CD14-positive monocyte (primary cell): Measurements from ENCODE around the gene SNW1. TPM values are rescaled to one million over a fixed set of nuclear protein-coding genes. Genes with fewer than 3 reads are reported as not detected.

Experiments used
- DNase-seq, 3 donors: peaks; one replicate each; pipeline ENCODE4 v3.0.0-alpha.2; 2011 to 2022
- H2AFZ ChIP-seq: 2 replicates; pipeline ENCODE4 v1.6.0; 2012; ENCODE audit warnings: mild to moderate bottlenecking, low read depth, low read length, inconsistent platforms; ENCODE audit not compliant: insufficient read depth, poor library complexity, severe bottlenecking
- H3K27ac ChIP-seq, 2 donors: 1 replicate in 1 of 2; 2 replicates in 1 of 2; pipeline ENCODE4 v1.5.1; 2012 to 2013; ENCODE audit warnings: low read length in 2 of 2, control low read depth in 1 of 2, inconsistent platforms in 1 of 2, low read depth in 1 of 2, mild to moderate bottlenecking in 1 of 2
- H3K27me3 ChIP-seq, 2 donors: one replicate each; pipeline versions ENCODE4 v1.6.0 to v1.6.1; 2011 to 2013; ENCODE audit warnings: low read length in 2 of 2; ENCODE audit not compliant: control insufficient read depth in 2 of 2, insufficient read depth in 2 of 2
- H3K36me3 ChIP-seq, 2 donors: replicated peaks in 1 of 2; 1 replicate in 1 of 2; 2 replicates in 1 of 2; pipeline versions ENCODE4 v1.5.1 to v1.6.1; 2012 to 2013; ENCODE audit warnings: low read length in 2 of 2, control low read depth in 1 of 2, inconsistent platforms in 1 of 2, mild to moderate bottlenecking in 1 of 2; ENCODE audit not compliant: insufficient read depth in 2 of 2, control insufficient read depth in 1 of 2
- H3K4me1 ChIP-seq, 2 donors: 1 replicate in 1 of 2; 2 replicates in 1 of 2; pipeline versions ENCODE4 v1.5.1 to v1.6.1; 2012 to 2013; ENCODE audit warnings: low read length in 2 of 2, control low read depth in 1 of 2, inconsistent platforms in 1 of 2, mild to moderate bottlenecking in 1 of 2, moderate library complexity in 1 of 2; ENCODE audit not compliant: insufficient read depth in 2 of 2, control insufficient read depth in 1 of 2
- H3K4me2 ChIP-seq: replicated peaks from 2 replicates; pipeline ENCODE3; 2012; ENCODE audit warnings: low read length, moderate library complexity, mild to moderate bottlenecking; ENCODE audit not compliant: poor library complexity, severe bottlenecking; ENCODE audit errors: extremely low read depth
- H3K4me3 ChIP-seq, 3 experiments: fragments of 200-600 bp in 1 of 3; sonication (generic) in 1 of 3; replicated peaks in 1 of 3; 1 replicate in 2 of 3; 2 replicates in 1 of 3; pipeline ENCODE4 v1.5.1; 2011 to 2013; ENCODE audit warnings: low read length in 3 of 3, mild to moderate bottlenecking in 3 of 3, control low read depth in 2 of 3, low read depth in 2 of 3, inconsistent platforms in 1 of 3, moderate library complexity in 1 of 3
- H3K79me2 ChIP-seq: 2 replicates; pipeline ENCODE4 v1.6.0; 2012; ENCODE audit warnings: mild to moderate bottlenecking, control low read depth, inconsistent platforms, low read length, moderate library complexity; ENCODE audit not compliant: insufficient read depth
- H3K9ac ChIP-seq: 2 replicates; pipeline ENCODE4 v1.6.0; 2017; ENCODE audit warnings: low read length, mild to moderate bottlenecking; ENCODE audit not compliant: insufficient read depth, poor library complexity, severe bottlenecking
- H3K9me3 ChIP-seq, 2 donors: replicated peaks in 1 of 2; 1 replicate in 1 of 2; 2 replicates in 1 of 2; pipeline versions ENCODE4 v1.5.1 to v1.6.1; 2012 to 2013; ENCODE audit warnings: low read length in 2 of 2, control low read depth in 1 of 2; ENCODE audit not compliant: control insufficient read depth in 1 of 2, insufficient read depth in 1 of 2
- H4K20me1 ChIP-seq: 2 replicates; pipeline ENCODE4 v1.6.0; 2012; ENCODE audit warnings: mild to moderate bottlenecking, low read length, control low read depth, moderate library complexity; ENCODE audit not compliant: insufficient read depth
- H3K27ac Mint-ChIP-seq, 7 donors: one replicate each; pipeline ENCODE4 v1.8.0; 2020; ENCODE audit warnings: mild to moderate bottlenecking in 7 of 7, mixed read lengths in 7 of 7, moderate library complexity in 6 of 7, inconsistent platforms in 2 of 7
- H3K27me3 Mint-ChIP-seq, 3 donors: one replicate each; pipeline ENCODE4 v1.8.0; 2021 to 2022; ENCODE audit warnings: low read depth in 3 of 3, mild to moderate bottlenecking in 3 of 3, mixed read lengths in 3 of 3, moderate library complexity in 3 of 3, inconsistent platforms in 1 of 3
- H3K36me3 Mint-ChIP-seq, 2 donors: one replicate each; pipeline ENCODE4 v1.8.0; 2020; ENCODE audit warnings: mixed read lengths in 2 of 2, inconsistent platforms in 1 of 2, mild to moderate bottlenecking in 1 of 2
- H3K4me1 Mint-ChIP-seq: one replicate; pipeline ENCODE4 v1.8.0; 2020; ENCODE audit warnings: mild to moderate bottlenecking, mixed read lengths
- H3K4me3 Mint-ChIP-seq, 2 donors: one replicate each; pipeline ENCODE4 v1.8.0; 2020; ENCODE audit warnings: mild to moderate bottlenecking in 2 of 2, mixed read lengths in 2 of 2, moderate library complexity in 1 of 2
- H3K9me3 Mint-ChIP-seq, 7 donors: one replicate each; pipeline ENCODE4 v1.8.0; 2020 to 2022; ENCODE audit warnings: mixed read lengths in 7 of 7, mild to moderate bottlenecking in 6 of 7, moderate library complexity in 6 of 7, inconsistent platforms in 2 of 7
- CTCF ChIP-seq: fragments of 200-600 bp; IDR thresholded peaks from one replicate; pipeline ENCODE4 v1.8.0; 2022; ENCODE audit warnings: antibody characterized with exemption, mild to moderate bottlenecking
- WGBS: methylation state at CpG from one replicate; pipeline ENCODE4 v1.1.5; 2013; ENCODE audit warnings: missing lambda C conversion rate; ENCODE audit not compliant: insufficient coverage; 5-methylcytosine and 5-hydroxymethylcytosine counted together
- intact Hi-C, 2 donors: fragments of 100-400 bp; cut with micrococcal nuclease; formaldehyde crosslinking; loops; one replicate each; pipeline versions ENCODE4 v1.15.0 to v1.15.1; 2023
- polyA plus RNA-seq, 3 donors: library from polyadenylated mRNA; depleted of rRNA in 1 of 3; unstranded in 2 of 3; stranded (reverse) in 1 of 3; fragments of 300-500 nt in 2 of 3; fragments of >200 nt in 1 of 3; fragmentation: Illumina TruSeq in 2 of 3; gene quantifications; 1 replicate in 2 of 3; 2 replicates in 1 of 3; pipeline ENCODE4 v1.2.3, GENCODE V29; 2012 to 2021

SNW1 gene
- polyA plus RNA-seq, 3 donors, result 17.4 to 74.6 (median 50.6) TPM

- Histone ChIP-seq H3K4me3 (no peak overlapping the region), H4K20me1 (peaks cover 74% of the 10 kb centered on the region), H3K79me2 (peaks cover 68% of the 10 kb centered on the region), H3K4me1 (no peaks in the 10 kb centered on the region), H3K36me3 (peaks cover 63 to 90% of the 10 kb centered on the region in 2 donors), H3K9me3 (no peaks in the 10 kb centered on the region), H2AFZ (no peak overlapping the region), H3K27me3 (no peaks in the 10 kb centered on the region), H3K27ac (no peak overlapping the region), H3K9ac (no peak overlapping the region), H3K4me2 (no peak overlapping the region)
- intact Hi-C loops, result no loop called here
- H3K27me3 Mint-ChIP-seq, result no peaks in the 10 kb centered on the region
- H3K27ac Mint-ChIP-seq, result no peak overlapping the region
- H3K36me3 Mint-ChIP-seq, result peaks cover 57 to 81% of the 10 kb centered on the region in 2 donors
- TF ChIP-seq CTCF, result no peak
- 90% methylated on average over 2 of the region's 4 CpGs for WGBS
- H3K9me3 Mint-ChIP-seq, result no peaks in the 10 kb centered on the region
- H3K4me3 Mint-ChIP-seq, result no peak overlapping the region
- no peaks in the 10 kb centered on the region for H3K4me1 Mint-ChIP-seq
- DNase-seq, result no peak
Observed at GRCh38 chr14:77746064-77746702, 14.8 kb downstream of the SNW1 start.

GRCh38 chr14:77741438-77741837, 19.5 kb downstream of the SNW1 start:
- Mint-ChIP-seq H3K36me3 (peaks cover 49 to 77% of the 10 kb centered on the region in 2 donors), H3K27me3 (no peaks in the 10 kb centered on the region), H3K4me1 (peaks cover 4% of the 10 kb centered on the region), H3K9me3 (no peaks in the 10 kb centered on the region), H3K27ac (no peak overlapping the region), H3K4me3 (no peak overlapping the region)
- no peak for DNase-seq
- no peaks in the 10 kb centered on the region for H3K9me3 ChIP-seq
- H3K27me3 ChIP-seq, result no peaks in the 10 kb centered on the region
- no CpG with 5 or more reads among the region's 2 CpGs for WGBS
- H3K4me1 ChIP-seq, result no peaks in the 10 kb centered on the region
- H3K79me2 ChIP-seq, result peaks cover 64% of the 10 kb centered on the region
- H3K36me3 ChIP-seq, result peaks cover 69 to 92% of the 10 kb centered on the region in 2 donors
- H3K27ac ChIP-seq, result no peak overlapping the region
- no peak for TF ChIP-seq CTCF
- intact Hi-C loops, result no loop called here
- no peak overlapping the region for H3K4me3 ChIP-seq
- H4K20me1 ChIP-seq, result peaks cover 78% of the 10 kb centered on the region
- no peak overlapping the region for H2AFZ ChIP-seq
- H3K4me2 ChIP-seq, result no peak overlapping the region
- H3K9ac ChIP-seq, result no peak overlapping the region
